ENCODE measurements around the gene ICE1. TPM values are rescaled to one million over a fixed set of nuclear protein-coding genes. Genes with fewer than 3 reads are reported as not detected.

Gene ICE1
- total and polyA plus RNA-seq, 9 of the 15 experiments (the other 6 are each of a cell fraction or from before 2014, with no cell fraction given), result 4.9 to 47.4 (median 28.2) TPM

DNA sequence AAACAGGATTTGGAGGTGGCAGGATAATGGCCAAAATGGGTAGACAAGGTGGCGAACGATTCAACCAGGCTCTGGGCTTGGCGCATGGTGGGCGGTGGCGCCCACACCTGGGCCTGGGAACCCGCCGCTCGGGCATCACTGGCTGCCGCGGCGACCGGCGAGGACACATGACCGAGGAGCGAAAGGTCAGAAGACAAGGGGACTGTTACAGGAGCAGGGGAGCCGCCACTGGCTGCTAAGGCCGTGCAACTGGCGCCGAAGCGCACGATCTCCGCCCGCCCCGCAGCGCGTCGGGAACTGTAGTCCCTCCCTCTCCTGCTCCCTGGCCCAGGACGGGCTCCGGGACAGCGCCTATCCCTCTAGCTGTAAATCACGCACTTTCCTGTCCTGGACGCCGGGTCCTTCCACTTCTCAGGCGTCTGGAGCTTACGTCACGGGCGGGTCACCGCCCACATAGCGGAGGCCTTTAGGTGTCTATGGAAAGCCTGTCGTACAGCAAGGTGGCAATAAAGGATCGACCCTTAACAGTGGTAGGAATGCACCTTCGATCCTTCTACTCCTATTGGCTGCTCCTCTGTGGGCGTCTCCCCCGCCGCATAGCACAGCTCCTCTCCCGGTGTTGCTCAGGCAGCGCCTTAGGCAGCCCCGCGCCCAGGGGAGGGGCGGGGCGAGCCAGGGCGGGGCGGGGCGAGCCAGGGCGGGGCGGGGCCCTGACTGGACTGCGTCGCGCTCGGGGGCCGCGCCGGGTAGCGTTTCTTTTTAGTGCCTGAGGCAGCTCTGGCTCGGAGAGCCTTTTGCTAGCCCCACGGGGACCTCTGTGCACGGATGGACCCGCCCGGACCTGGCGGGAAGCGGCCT lies at the start of gene ICE1 (continued):
- TF ChIP-seq NR2C1 (IDR thresholded peaks at IDR 0.05), result peak; percentile 87
- TF ChIP-seq NR2C1 (tag; IDR thresholded peaks at IDR 0.05), result peak; percentile 92
- 0 out of 2 replicates have a peak, but pooled peaks have one; percentile 10 for TF ChIP-seq SREBF1 (IDR thresholded peaks at IDR 0.05; ENCODE audit: borderline replicate concordance, low read depth, low read length)
- TF ChIP-seq, protein P1, sequence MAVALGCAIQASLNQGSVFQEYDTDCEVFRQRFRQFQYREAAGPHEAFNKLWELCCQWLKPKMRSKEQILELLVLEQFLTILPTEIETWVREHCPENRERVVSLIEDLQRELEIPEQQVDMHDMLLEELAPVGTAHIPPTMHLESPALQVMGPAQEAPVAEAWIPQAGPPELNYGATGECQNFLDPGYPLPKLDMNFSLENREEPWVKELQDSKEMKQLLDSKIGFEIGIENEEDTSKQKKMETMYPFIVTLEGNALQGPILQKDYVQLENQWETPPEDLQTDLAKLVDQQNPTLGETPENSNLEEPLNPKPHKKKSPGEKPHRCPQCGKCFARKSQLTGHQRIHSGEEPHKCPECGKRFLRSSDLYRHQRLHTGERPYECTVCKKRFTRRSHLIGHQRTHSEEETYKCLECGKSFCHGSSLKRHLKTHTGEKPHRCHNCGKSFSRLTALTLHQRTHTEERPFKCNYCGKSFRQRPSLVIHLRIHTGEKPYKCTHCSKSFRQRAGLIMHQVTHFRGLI (CRISPR knock-in tag; IDR thresholded peaks at IDR 0.05), result no peak
- no peak; the same call in 1 of the 2 replicates for TF ChIP-seq ZNF175 (CRISPR knock-in tag; IDR thresholded peaks at IDR 0.05; ENCODE audit: low read depth)
- TF ChIP-seq TOE1 (IDR thresholded peaks at IDR 0.05; ENCODE audit: borderline replicate concordance), result peak; percentile 90
- peak; percentile 98; the same call in 1 of the 2 replicates for TF ChIP-seq TOE1 (CRISPR knock-in tag; IDR thresholded peaks at IDR 0.05; ENCODE audit: borderline replicate concordance, low read depth)
- TF ChIP-seq, protein P2, sequence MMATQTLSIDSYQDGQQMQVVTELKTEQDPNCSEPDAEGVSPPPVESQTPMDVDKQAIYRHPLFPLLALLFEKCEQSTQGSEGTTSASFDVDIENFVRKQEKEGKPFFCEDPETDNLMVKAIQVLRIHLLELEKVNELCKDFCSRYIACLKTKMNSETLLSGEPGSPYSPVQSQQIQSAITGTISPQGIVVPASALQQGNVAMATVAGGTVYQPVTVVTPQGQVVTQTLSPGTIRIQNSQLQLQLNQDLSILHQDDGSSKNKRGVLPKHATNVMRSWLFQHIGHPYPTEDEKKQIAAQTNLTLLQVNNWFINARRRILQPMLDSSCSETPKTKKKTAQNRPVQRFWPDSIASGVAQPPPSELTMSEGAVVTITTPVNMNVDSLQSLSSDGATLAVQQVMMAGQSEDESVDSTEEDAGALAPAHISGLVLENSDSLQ (IDR thresholded peaks at IDR 0.05), result peak; percentile 98
- 0 out of 4 replicates have a peak, but pooled peaks of 1 of the 2 experiments have one; percentile 10 for TF ChIP-seq NONO (IDR thresholded peaks at IDR 0.05; ENCODE audit: low read depth in 2 of 2, low read length in 1 of 2)
- no peak for TF ChIP-seq TCF7 (IDR thresholded peaks at IDR 0.05; ENCODE audit: borderline replicate concordance)
- TF ChIP-seq, protein P3, sequence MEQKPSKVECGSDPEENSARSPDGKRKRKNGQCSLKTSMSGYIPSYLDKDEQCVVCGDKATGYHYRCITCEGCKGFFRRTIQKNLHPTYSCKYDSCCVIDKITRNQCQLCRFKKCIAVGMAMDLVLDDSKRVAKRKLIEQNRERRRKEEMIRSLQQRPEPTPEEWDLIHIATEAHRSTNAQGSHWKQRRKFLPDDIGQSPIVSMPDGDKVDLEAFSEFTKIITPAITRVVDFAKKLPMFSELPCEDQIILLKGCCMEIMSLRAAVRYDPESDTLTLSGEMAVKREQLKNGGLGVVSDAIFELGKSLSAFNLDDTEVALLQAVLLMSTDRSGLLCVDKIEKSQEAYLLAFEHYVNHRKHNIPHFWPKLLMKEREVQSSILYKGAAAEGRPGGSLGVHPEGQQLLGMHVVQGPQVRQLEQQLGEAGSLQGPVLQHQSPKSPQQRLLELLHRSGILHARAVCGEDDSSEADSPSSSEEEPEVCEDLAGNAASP (IDR thresholded peaks at IDR 0.05), result no peak
- no peak for TF ChIP-seq TAF9B (IDR thresholded peaks at IDR 0.05; ENCODE audit: partially characterized antibody)
- TF ChIP-seq, protein P4, sequence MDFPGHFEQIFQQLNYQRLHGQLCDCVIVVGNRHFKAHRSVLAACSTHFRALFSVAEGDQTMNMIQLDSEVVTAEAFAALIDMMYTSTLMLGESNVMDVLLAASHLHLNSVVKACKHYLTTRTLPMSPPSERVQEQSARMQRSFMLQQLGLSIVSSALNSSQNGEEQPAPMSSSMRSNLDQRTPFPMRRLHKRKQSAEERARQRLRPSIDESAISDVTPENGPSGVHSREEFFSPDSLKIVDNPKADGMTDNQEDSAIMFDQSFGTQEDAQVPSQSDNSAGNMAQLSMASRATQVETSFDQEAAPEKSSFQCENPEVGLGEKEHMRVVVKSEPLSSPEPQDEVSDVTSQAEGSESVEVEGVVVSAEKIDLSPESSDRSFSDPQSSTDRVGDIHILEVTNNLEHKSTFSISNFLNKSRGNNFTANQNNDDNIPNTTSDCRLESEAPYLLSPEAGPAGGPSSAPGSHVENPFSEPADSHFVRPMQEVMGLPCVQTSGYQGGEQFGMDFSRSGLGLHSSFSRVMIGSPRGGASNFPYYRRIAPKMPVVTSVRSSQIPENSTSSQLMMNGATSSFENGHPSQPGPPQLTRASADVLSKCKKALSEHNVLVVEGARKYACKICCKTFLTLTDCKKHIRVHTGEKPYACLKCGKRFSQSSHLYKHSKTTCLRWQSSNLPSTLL (IDR thresholded peaks at IDR 0.05), result no peak
- no peak for TF ChIP-seq TFAM (CRISPR knock-in tag; conservative IDR thresholded peaks at IDR 0.05)
- no peak for TF ChIP-seq CBFB (CRISPR knock-in tag; IDR thresholded peaks at IDR 0.05)
- peak; percentile 44 to 80; a peak in 1 of 4 replicates for TF ChIP-seq TEAD1 (CRISPR knock-in tag; IDR thresholded peaks at IDR 0.05)
- TF ChIP-seq RHOXF2B (CRISPR knock-in tag; conservative IDR thresholded peaks at IDR 0.05), result no peak
- no peak for TF ChIP-seq ZNF232 (CRISPR knock-in tag; IDR thresholded peaks at IDR 0.05)

All from K562 (cell line).